Ovary (tissue), 9 donors: ENCODE results near the gene TMCO2. TPM values are rescaled to one million over a fixed set of nuclear protein-coding genes. Genes with fewer than 3 reads are reported as not detected.

Experiments
- DNase-seq, 5 donors: peaks; one replicate each; pipeline ENCODE4 v3.0.0-alpha.2; 2019 to 2020
- H3K27ac ChIP-seq, 2 donors: fragments of 200-600 bp; one replicate each; pipeline versions ENCODE4 v1.5.1 to v1.8.0; 2019 to 2022
- H3K27me3 ChIP-seq: fragments of 200-600 bp; one replicate; pipeline ENCODE4 v1.8.0; 2022
- H3K36me3 ChIP-seq: fragments of 200-600 bp; sonication (generic); one replicate; pipeline ENCODE4 v1.5.1; 2019
- H3K4me1 ChIP-seq: one replicate; pipeline ENCODE4 v1.8.1; 2013; ENCODE audit warnings: mild to moderate bottlenecking, moderate library complexity; ENCODE audit not compliant: insufficient read depth
- H3K4me3 ChIP-seq: fragments of 200-600 bp; sonication (generic); one replicate; pipeline ENCODE4 v1.5.1; 2017
- H3K9me3 ChIP-seq, 2 donors: fragments of 200-600 bp in 1 of 2; sonication (generic) in 1 of 2; one replicate each; pipeline versions ENCODE4 v1.5.1 to v1.8.1; 2013 to 2019; ENCODE audit warnings: mild to moderate bottlenecking in 1 of 2, moderate library complexity in 1 of 2
- EP300 ChIP-seq: sonication (generic); formaldehyde crosslinking; IDR thresholded peaks from one replicate; pipeline ENCODE4 v1.6.1; 2017; ENCODE audit warnings: antibody characterized with exemption
- POLR2A ChIP-seq: fragments of 450-650 bp; IDR thresholded peaks from one replicate; pipeline ENCODE4 v1.6.1; 2017; ENCODE audit warnings: antibody characterized with exemption, mild to moderate bottlenecking, moderate library complexity
- WGBS, 3 donors: extraction: QIAGEN DNeasy Blood & Tissue Kit in 1 of 3; methylation state at CpG; one replicate each; pipeline versions ENCODE4 v1.1.5 to v1.1.7; 2013 to 2017; 5-methylcytosine and 5-hydroxymethylcytosine counted together
- intact Hi-C, 4 donors: fragments of 100-400 bp; cut with DNase I; formaldehyde crosslinking; loops; one replicate each; pipeline versions ENCODE4 v1.11.0 to v1.15.1; 2022 to 2023
- polyA plus RNA-seq, 2 donors: library from polyadenylated mRNA; stranded (reverse); fragments of 200-250 nt in 1 of 2; fragments of 350-450 nt in 1 of 2; fragmentation: Illumina TruSeq in 1 of 2; extraction: RNeasy Lipid Tissue Mini Kit (QIAGEN cat#74804) in 1 of 2; gene quantifications; one replicate each; pipeline ENCODE4 v1.2.3, GENCODE V29; 2013 to 2014
- total RNA-seq, 7 donors: library from RNA; depleted of rRNA in 2 of 7; stranded (reverse); fragments of >200 nt in 2 of 7; fragmentation: NEBNext Ultra II Directional in 3 of 7; extraction: Animal tissue kit (Norgen Biotek cat#: 25700) in 3 of 7; gene quantifications; one replicate each; pipeline versions ENCODE4 v1.1.0 to v1.2.4, GENCODE V29; 2016 to 2023
- TF ChIP-seq, protein P1 (sequence below), 3 donors: fragments of 450-650 bp in 2 of 3; fragments of 200-600 bp in 1 of 3; IDR thresholded peaks; one replicate each; pipeline versions ENCODE4 v1.5.1 to v1.8.0; 2016 to 2022; ENCODE audit warnings: antibody characterized with exemption in 3 of 3, mild to moderate bottlenecking in 1 of 3
- donor health status: DM: no; HTN: no; CAD: no; lungs with moderate emphysema.
- donor health status: DM: no; HTN: no; CAD: no.
- donor health status: Bipolar disorder and iron deficiency.
- donor health status: DM: yes; HTN: yes; CAD: no.
- donor health status: DM: no; HTN: no; CAD: no.
- donor health status: DM: yes; HTN: yes; CAD: no.

TMCO2 gene
- total and polyA plus RNA-seq, 9 donors = not detected

DNA sequence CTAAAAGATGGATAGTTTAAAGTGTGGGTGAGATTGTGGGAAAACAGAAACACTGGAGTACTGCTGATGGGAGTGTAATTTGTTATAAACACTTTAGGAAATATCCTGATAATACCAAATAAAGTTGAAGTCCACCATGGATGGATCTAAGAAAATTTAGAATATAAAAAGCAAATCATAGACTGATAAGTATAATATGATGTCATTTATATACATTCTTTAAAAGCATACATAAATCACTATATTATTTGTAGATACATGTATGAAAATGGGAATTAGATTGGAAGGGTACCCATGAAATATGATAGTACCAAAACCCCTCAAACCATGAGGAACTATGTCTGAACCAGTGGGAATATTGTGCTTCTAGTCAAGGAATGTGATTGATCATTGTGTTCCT, 18.2 kb downstream of the TMCO2 start:
- TF ChIP-seq EP300 = no peak
- Histone ChIP-seq H3K36me3 (peaks cover 2% of the 10 kb centered on the region), H3K9me3 (no peaks in the 10 kb centered on the region), H3K27me3 (no peaks in the 10 kb centered on the region), H3K4me3 (no peak overlapping the region), H3K4me1 (no peaks in the 10 kb centered on the region), H3K27ac (no peak overlapping the region)
- intact Hi-C loops = no loop called here
- DNase-seq = no peak

DNA sequence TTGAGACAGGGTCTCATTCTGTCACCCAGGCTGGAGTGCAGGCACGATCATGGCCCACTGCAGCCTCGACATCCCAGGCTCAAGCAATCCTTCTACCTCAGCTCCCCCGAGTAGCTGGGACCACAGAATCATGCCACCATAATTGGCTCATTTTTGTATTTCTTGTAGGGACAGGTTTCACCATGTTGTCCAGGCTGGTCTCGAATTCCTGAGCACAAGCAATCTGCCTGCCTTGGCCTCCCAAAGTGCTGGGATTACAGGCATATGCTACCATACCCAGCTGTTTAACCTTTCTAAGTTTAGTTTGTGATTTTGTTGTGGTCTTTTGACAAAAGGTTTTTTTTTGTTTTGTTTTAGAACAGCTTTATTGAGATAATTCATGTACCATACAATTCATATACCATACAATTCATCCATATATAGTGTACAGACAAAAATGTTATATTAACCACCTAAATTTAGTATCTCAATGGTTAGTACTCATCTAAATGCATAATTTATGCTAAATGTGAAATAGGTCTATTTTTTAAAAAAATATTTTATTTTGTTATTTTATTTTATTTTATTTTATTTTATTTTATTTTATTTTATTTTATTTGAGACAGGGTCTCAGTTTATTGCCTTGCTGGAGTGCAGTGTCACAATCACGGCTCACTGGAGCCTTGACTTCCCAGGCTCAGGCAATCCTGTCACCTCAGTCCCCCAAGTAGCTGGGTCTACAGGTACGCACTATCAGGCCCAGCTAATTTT, 19.2 kb downstream of the TMCO2 start:
- H3K36me3 ChIP-seq = peaks cover 2% of the 10 kb centered on the region
- TF ChIP-seq EP300 (no peak), POLR2A (no peak)
- TF ChIP-seq, protein P1, sequence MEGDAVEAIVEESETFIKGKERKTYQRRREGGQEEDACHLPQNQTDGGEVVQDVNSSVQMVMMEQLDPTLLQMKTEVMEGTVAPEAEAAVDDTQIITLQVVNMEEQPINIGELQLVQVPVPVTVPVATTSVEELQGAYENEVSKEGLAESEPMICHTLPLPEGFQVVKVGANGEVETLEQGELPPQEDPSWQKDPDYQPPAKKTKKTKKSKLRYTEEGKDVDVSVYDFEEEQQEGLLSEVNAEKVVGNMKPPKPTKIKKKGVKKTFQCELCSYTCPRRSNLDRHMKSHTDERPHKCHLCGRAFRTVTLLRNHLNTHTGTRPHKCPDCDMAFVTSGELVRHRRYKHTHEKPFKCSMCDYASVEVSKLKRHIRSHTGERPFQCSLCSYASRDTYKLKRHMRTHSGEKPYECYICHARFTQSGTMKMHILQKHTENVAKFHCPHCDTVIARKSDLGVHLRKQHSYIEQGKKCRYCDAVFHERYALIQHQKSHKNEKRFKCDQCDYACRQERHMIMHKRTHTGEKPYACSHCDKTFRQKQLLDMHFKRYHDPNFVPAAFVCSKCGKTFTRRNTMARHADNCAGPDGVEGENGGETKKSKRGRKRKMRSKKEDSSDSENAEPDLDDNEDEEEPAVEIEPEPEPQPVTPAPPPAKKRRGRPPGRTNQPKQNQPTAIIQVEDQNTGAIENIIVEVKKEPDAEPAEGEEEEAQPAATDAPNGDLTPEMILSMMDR (IDR thresholded peaks at IDR 0.05) = no peak
- H3K27me3 ChIP-seq = no peaks in the 10 kb centered on the region
- H3K4me1 ChIP-seq = no peaks in the 10 kb centered on the region
- no peak overlapping the region for H3K4me3 ChIP-seq
- 87 to 97% (median 95%) methylated on average over 6 of the region's 6 CpGs for WGBS, 3 donors
- no peak overlapping the region for H3K27ac ChIP-seq
- H3K9me3 ChIP-seq = no peaks in the 10 kb centered on the region
- intact Hi-C loops = no loop called here
- DNase-seq = no peak

DNA sequence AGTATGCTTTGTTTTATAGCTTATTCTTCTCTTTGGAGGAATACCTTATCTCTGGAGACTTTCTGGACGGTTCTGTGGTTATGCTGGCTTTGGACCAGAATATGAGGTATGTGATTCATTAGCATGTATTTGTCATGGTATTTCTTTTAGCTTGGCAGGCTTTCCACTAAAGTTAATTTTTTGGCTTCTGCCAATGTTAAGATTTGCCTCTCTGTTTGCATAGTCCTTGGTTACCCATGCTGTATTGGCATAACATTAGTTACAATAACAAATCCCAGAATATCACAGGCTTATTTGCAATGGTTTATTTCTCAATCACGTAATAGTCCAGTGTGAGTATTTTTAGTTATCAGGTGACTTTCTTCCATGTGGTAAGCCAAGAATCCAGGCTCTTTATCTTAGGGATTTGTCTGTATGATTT, 20.0 kb downstream of the TMCO2 start:
- no peak for DNase-seq
- WGBS, 3 donors = 14 to 39% (median 24%) methylated on average over 2 of the region's 2 CpGs
- H3K9me3 ChIP-seq = no peaks in the 10 kb centered on the region
- TF ChIP-seq POLR2A (no peak), EP300 (no peak)
- TF ChIP-seq, protein P1 (IDR thresholded peaks at IDR 0.05) = no peak
- intact Hi-C loops = no loop called here
- no peaks in the 10 kb centered on the region for H3K4me1 ChIP-seq
- H3K4me3 ChIP-seq = no peak overlapping the region
- peaks cover 2% of the 10 kb centered on the region for H3K36me3 ChIP-seq
- no peak overlapping the region for H3K27ac ChIP-seq
- H3K27me3 ChIP-seq = no peaks in the 10 kb centered on the region

DNA sequence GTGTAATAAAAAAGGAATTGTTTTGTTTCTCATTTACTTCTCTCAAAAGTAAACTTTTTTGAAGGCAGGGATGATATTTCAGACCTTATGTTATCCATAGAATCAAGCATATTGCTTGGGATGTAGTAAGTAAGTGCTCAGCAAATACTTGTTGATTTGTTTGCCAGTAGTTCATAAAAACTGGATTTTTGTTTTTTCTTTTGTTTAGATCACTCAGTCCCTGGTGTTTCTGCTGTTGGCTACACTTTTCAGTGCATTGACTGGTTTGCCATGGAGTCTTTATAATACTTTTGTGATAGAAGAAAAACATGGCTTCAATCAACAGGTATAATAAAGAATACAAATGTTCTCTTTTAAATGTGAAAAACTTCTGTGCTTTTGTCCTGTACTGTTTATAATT, 20.5 kb downstream of the TMCO2 start:
- H3K4me3 ChIP-seq = no peak overlapping the region
- no peaks in the 10 kb centered on the region for H3K4me1 ChIP-seq
- intact Hi-C loops = no loop called here

More for the DNA sequence above, 20.5 kb downstream of the TMCO2 start:
- H3K27ac ChIP-seq = no peak overlapping the region
- H3K36me3 ChIP-seq = peaks cover 2% of the 10 kb centered on the region
- no peaks in the 10 kb centered on the region for H3K27me3 ChIP-seq
- TF ChIP-seq EP300 (no peak), POLR2A (no peak)
- TF ChIP-seq, protein P1 (IDR thresholded peaks at IDR 0.05) = no peak
- H3K9me3 ChIP-seq = no peaks in the 10 kb centered on the region
- DNase-seq = no peak
